A549 (cell line): ENCODE measurements around the gene SCN3B. TPM values are rescaled to one million over a fixed set of nuclear protein-coding genes. Genes with fewer than 3 reads are reported as not detected.

Experiments
- ATAC-seq, 2 experiments: fragments of 200-7000 bp in 1 of 2; fragments of >200 bp in 1 of 2; cut with Nextera tagmentation in 1 of 2; cut with Tn5 transposase in 1 of 2; 3 replicates each; pipeline versions ENCODE4 v1.8.0 to v1.9.1; 2018 to 2020; ENCODE audit warnings: mild to moderate bottlenecking in 1 of 2, moderate library complexity in 1 of 2
- CTCF ChIA-PET: fragments of 300-600 bp; sonication (Branson Sonifier 250); formaldehyde crosslinking; extraction: SDS; loops from one replicate; lab custom pipeline; 2021; ENCODE audit warnings: antibody characterized with exemption, inconsistent platforms; lab: Yijun Ruan, JAX
- POLR2A ChIA-PET: fragments of 350-600 bp; formaldehyde crosslinking; extraction: SDS; loops from one replicate; lab custom pipeline; 2021; ENCODE audit warnings: antibody characterized with exemption, inconsistent platforms; lab: Yijun Ruan, JAX
- DNase-seq, 2 experiments: peaks; one replicate each; pipeline versions ENCODE4 v3.0.0 to v3.0.0-alpha.2; 2011 to 2016; ENCODE audit warnings: low read depth in 1 of 2, low spot score in 1 of 2
- FAIRE-seq: peaks from 2 replicates; lab custom pipeline; 2011; peaks lifted over from hg19 to GRCh38; lab: Jason Lieb, UNC
- H3K27ac ChIP-seq, 2 experiments: fragments of >200 bp; sonication (Bioruptor Twin); formaldehyde crosslinking; 3 replicates each; pipeline ENCODE4 v1.5.1; 2016 to 2017
- H3K4me1 ChIP-seq: fragments of >200 bp; sonication (Bioruptor Twin); formaldehyde crosslinking; 3 replicates; pipeline ENCODE4 v1.6.1; 2016
- H3K4me2 ChIP-seq: fragments of >200 bp; sonication (Bioruptor Twin); formaldehyde crosslinking; 3 replicates; pipeline ENCODE4 v1.6.1; 2016
- H3K4me3 ChIP-seq: fragments of >200 bp; sonication (Bioruptor Twin); formaldehyde crosslinking; 3 replicates; pipeline ENCODE4 v1.5.1; 2016
- H3K9me3 ChIP-seq: fragments of >200 bp; sonication (Bioruptor Twin); formaldehyde crosslinking; 3 replicates; pipeline ENCODE4 v1.6.1; 2016
- ATOH8 ChIP-seq: fragments of 250-450 bp; sonication (Bioruptor Pico); IDR thresholded peaks from 2 replicates; pipeline ENCODE4 v1.5.0; 2020; ENCODE audit warnings: low read depth, mild to moderate bottlenecking, moderate library complexity
- BCL3 ChIP-seq: fragments of >200 bp; sonication (Bioruptor Twin); formaldehyde crosslinking; IDR thresholded peaks from 3 replicates; pipeline ENCODE4 v1.6.1; 2016
- BHLHE40 ChIP-seq: IDR thresholded peaks from 2 replicates; pipeline ENCODE4 v1.6.1; 2012; ENCODE audit warnings: low read depth, low read length, inconsistent platforms
- CHD2 ChIP-seq: fragments of 150-350 bp; IDR thresholded peaks from 2 replicates; pipeline ENCODE4 v1.6.1; 2014; ENCODE audit warnings: low read length; ENCODE audit not compliant: partially characterized antibody
- CHD4 ChIP-seq: fragments of 200-600 bp; sonication (generic); IDR thresholded peaks from 2 replicates; pipeline ENCODE4 v1.6.1; 2016; ENCODE audit warnings: antibody characterized with exemption, mild to moderate bottlenecking, borderline replicate concordance
- E2F6 ChIP-seq: IDR thresholded peaks from 2 replicates; pipeline ENCODE4 v1.6.1; 2012; ENCODE audit warnings: low read depth, borderline replicate concordance
- EHF ChIP-seq: fragments of 250-450 bp; sonication (Bioruptor Pico); IDR thresholded peaks from 2 replicates; pipeline ENCODE4 v1.5.0; 2020; ENCODE audit warnings: mild to moderate bottlenecking
- EP300 ChIP-seq, 2 experiments: fragments of >200 bp; sonication (Bioruptor Twin); formaldehyde crosslinking; IDR thresholded peaks; 2 replicates in 1 of 2; 3 replicates in 1 of 2; pipeline ENCODE4 v1.6.1; 2016 to 2017
- FOSB ChIP-seq: fragments of 250-450 bp; sonication (Bioruptor Pico); IDR thresholded peaks from 2 replicates; pipeline ENCODE4 v1.5.0; 2020; ENCODE audit warnings: mild to moderate bottlenecking, moderate library complexity
- FOSL2 ChIP-seq, 2 experiments: fragments of 450-650 bp in 1 of 2; fragments of >200 bp in 1 of 2; sonication (Bioruptor Twin) in 1 of 2; formaldehyde crosslinking; IDR thresholded peaks; 2 replicates each; pipeline versions ENCODE4 v1.5.0 to v1.6.1; 2016 to 2020; ENCODE audit warnings: mild to moderate bottlenecking in 1 of 2, moderate library complexity in 1 of 2
- GATA3 ChIP-seq: IDR thresholded peaks from 2 replicates; pipeline ENCODE4 v1.6.1; 2012; ENCODE audit warnings: borderline replicate concordance
- HEYL ChIP-seq: fragments of 250-450 bp; sonication (Bioruptor Pico); IDR thresholded peaks from 2 replicates; pipeline ENCODE4 v1.8.0; 2021; ENCODE audit warnings: mild to moderate bottlenecking, moderate library complexity
- HOXB5 ChIP-seq: fragments of 250-450 bp; sonication (Bioruptor Pico); IDR thresholded peaks from 2 replicates; pipeline ENCODE4 v1.5.0; 2020; ENCODE audit warnings: mild to moderate bottlenecking, moderate library complexity
- JUN ChIP-seq, 2 experiments: fragments of >200 bp; sonication (Bioruptor Twin); formaldehyde crosslinking; IDR thresholded peaks; 2 replicates in 1 of 2; 3 replicates in 1 of 2; pipeline ENCODE4 v1.6.1; 2016 to 2017
- JUNB ChIP-seq: fragments of >200 bp; sonication (Bioruptor Twin); formaldehyde crosslinking; IDR thresholded peaks from 2 replicates; pipeline ENCODE4 v1.6.1; 2016
- MAX ChIP-seq: IDR thresholded peaks from 2 replicates; pipeline ENCODE4 v1.6.1; 2012
- NR3C1 ChIP-seq: fragments of >200 bp; sonication (Bioruptor Twin); formaldehyde crosslinking; IDR thresholded peaks from 3 replicates; pipeline ENCODE4 v1.6.1; 2017
- SREBF2 ChIP-seq: fragments of 450-650 bp; IDR thresholded peaks from 2 replicates; pipeline ENCODE4 v1.6.1; 2014; ENCODE audit warnings: mild to moderate bottlenecking, moderate library complexity
- ZC3H11A ChIP-seq: fragments of 450-650 bp; IDR thresholded peaks from 2 replicates; pipeline ENCODE4 v1.6.1; 2014; ENCODE audit warnings: antibody characterized with exemption, mild to moderate bottlenecking
- ZFP36 ChIP-seq: fragments of 450-650 bp; IDR thresholded peaks from 2 replicates; pipeline ENCODE4 v1.6.1; 2014; ENCODE audit warnings: borderline replicate concordance; ENCODE audit not compliant: partially characterized antibody
- ZSCAN20 ChIP-seq: fragments of 250-450 bp; sonication (Bioruptor Pico); IDR thresholded peaks from 2 replicates; pipeline ENCODE4 v1.8.0; 2022; ENCODE audit warnings: mild to moderate bottlenecking, moderate library complexity
- WGBS: methylation state at CpG from one replicate; pipeline ENCODE4 v1.1.6; 2017; ENCODE audit errors: missing lambda C conversion rate; 5-methylcytosine and 5-hydroxymethylcytosine counted together
- polyA plus RNA-seq, 4 experiments: library from polyadenylated mRNA; depleted of rRNA in 3 of 4; stranded (reverse); fragments of >200 nt; fragmentation: RNase III in 1 of 4; extraction: RNeasy Plus Mini Kit Qiagen cat#74134 plus additional on column Dnase treatment in 1 of 4; gene quantifications; 2 replicates in 3 of 4; 3 replicates in 1 of 4; pipeline ENCODE4 v1.2.3, GENCODE V29; 2011 to 2017

The SCN3B gene
- polyA plus RNA-seq, 2 of the 4 experiments (the other 2 are of a cell fraction) = 0.18 to 0.37 TPM

- Histone ChIP-seq H3K9me3 (no peaks in the 10 kb centered on the region), H3K4me3 (peak overlapping the region; percentile 1; the same call in 1 of the 3 replicates), H3K27ac (peak overlapping the region; percentile 7 to 97; a peak in 4 of 6 replicates), H3K4me2 (peak overlapping the region; percentile 93), H3K4me1 (peaks cover 47% of the 10 kb centered on the region)
- ChIA-PET POLR2A (no interaction called here), CTCF (interaction anchor here (1.6 to 4.9 kb wide), 2 partner anchors 12 to 39 kb away, joined by 4 to 29 read pairs; no protein-coding TSS in a partner anchor)
- no peak for TF ChIP-seq MAX
- no peak for TF ChIP-seq CHD2
- TF ChIP-seq HEYL = no peak
- WGBS = 90% methylated on average over 7 of the region's 8 CpGs
- ATAC-seq = no peak
- no peak for FAIRE-seq
- DNase-seq = no peak
Observed at GRCh38 chr11:123594188-123594901, 60.1 kb downstream of the SCN3B start.

GRCh38 chr11:123593570-123593969, 60.9 kb downstream of the SCN3B start:
- peak overlapping the region; percentile 53; the same call in 2 of the 3 replicates for H3K4me3 ChIP-seq
- peak overlapping the region; percentile 93 for H3K4me2 ChIP-seq
- H3K27ac ChIP-seq = peak overlapping the region; percentile 7 to 97; a peak in 4 of 6 replicates
- FAIRE-seq (no peak), ATAC-seq (no peak), DNase-seq (no peak)
- peaks cover 54% of the 10 kb centered on the region for H3K4me1 ChIP-seq
- H3K9me3 ChIP-seq = no peaks in the 10 kb centered on the region
- POLR2A ChIA-PET = no interaction called here
- WGBS = 78% methylated on average over 5 of the region's 6 CpGs
- CTCF ChIA-PET = interaction anchor here (1.6 to 4.9 kb wide), 2 partner anchors 12 to 38 kb away, joined by 4 to 29 read pairs; no protein-coding TSS in a partner anchor
- TF ChIP-seq NR3C1 (no peak), ZC3H11A (no peak), HOXB5 (CRISPR knock-in tag) (no peak), EHF (CRISPR knock-in tag) (no peak), SREBF2 (no peak)

- no peaks in the 10 kb centered on the region for H3K9me3 ChIP-seq
- peak overlapping the region; percentile 53 for H3K4me3 ChIP-seq
- WGBS = 7% methylated on average over 8 of the region's 11 CpGs
- peak overlapping the region; percentile 97 for H3K27ac ChIP-seq
- H3K4me1 ChIP-seq = peaks cover 82% of the 10 kb centered on the region
- peak; percentile 86 for FAIRE-seq
- ChIA-PET CTCF (interaction anchor here (1.0 to 2.3 kb wide), 6 partner anchors 10 to 117 kb away, joined by 3 to 17 read pairs (median 6); no protein-coding TSS in a partner anchor), POLR2A (no interaction called here)
- TF ChIP-seq EP300 (IDR thresholded peaks at IDR 0.05) (peak in 1 of 2 experiments; percentile 33; a peak in 1 of 5 replicates), ZFP36 (no peak), EHF (CRISPR knock-in tag) (no peak), MAX (peak; percentile 49), JUNB (peak; percentile 69), FOSB (CRISPR knock-in tag) (no peak), BCL3 (no peak), E2F6 (peak; percentile 48; the same call in 1 of the 2 replicates), ATOH8 (CRISPR knock-in tag) (no peak), BHLHE40 (peak; percentile 68), CHD4 (no peak), JUN (IDR thresholded peaks at IDR 0.05) (peak in 1 of 2 experiments; percentile 62; a peak in 2 of 5 replicates), FOSL2 (IDR thresholded peaks at IDR 0.05) (peak; percentile 63), FOSL2 (CRISPR knock-in tag; IDR thresholded peaks at IDR 0.05) (peak; percentile 96), GATA3 (peak; percentile 57), ZSCAN20 (no peak)
- ATAC-seq = peak; percentile 80 to 83
- peak; percentile 91 to 92 for DNase-seq
- H3K4me2 ChIP-seq = peak overlapping the region; percentile 93
Observed at GRCh38 chr11:123590296-123590912, 64.0 kb downstream of the SCN3B start.
